Hematopoietic multipotent progenitor cell treated with erythropoietin and hydrocortisone succinate and interleukin-3 and kit ligand, for 8 days (in vitro differentiated cells): ENCODE data around the gene AGPAT3.
A peak's percentile ranks its signal among the peaks of the same experiment; 100 is the strongest.

ENCODE experiments used
- DNase-seq: peaks from one replicate; pipeline ENCODE4 v3.0.0-alpha.2; 2015

AGPAT3 gene

GRCh38 chr21:43911015-43911934 lies 46.3 kb downstream of the AGPAT3 start:
- DNase-seq: no peak

GRCh38 chr21:43911935-43912487 lies 47.0 kb downstream of the AGPAT3 start:
- no peak for DNase-seq

GRCh38 chr21:43912500-43912899 lies 47.5 kb downstream of the AGPAT3 start:
- DNase-seq: no peak

- no peak for DNase-seq
Observed at GRCh38 chr21:43912910-43913309, 47.9 kb downstream of the AGPAT3 start.

- DNase-seq: peak; percentile 28
Observed at GRCh38 chr21:43913928-43914327, 48.9 kb downstream of the AGPAT3 start.

- DNase-seq: no peak
Observed at GRCh38 chr21:43916076-43916475, 51.1 kb downstream of the AGPAT3 start.

- peak; percentile 51 for DNase-seq
Observed at GRCh38 chr21:43916691-43917514, 51.9 kb downstream of the AGPAT3 start.

- DNase-seq: peak; percentile 32
Observed at GRCh38 chr21:43917515-43918384, 52.7 kb downstream of the AGPAT3 start.

GRCh38 chr21:43918385-43918947 lies 53.4 kb downstream of the AGPAT3 start:
- DNase-seq: no peak

- DNase-seq: no peak
Observed at GRCh38 chr21:43919283-43919682, 54.3 kb downstream of the AGPAT3 start.

GRCh38 chr21:43919871-43920801 lies 55.1 kb downstream of the AGPAT3 start:
- DNase-seq: no peak

- DNase-seq: no peak
Observed at GRCh38 chr21:43921571-43921978, 56.6 kb downstream of the AGPAT3 start.

- peak; percentile 37 for DNase-seq
Observed at GRCh38 chr21:43921979-43922945, 57.2 kb downstream of the AGPAT3 start.

- no peak for DNase-seq
Observed at GRCh38 chr21:43922949-43923348, 57.9 kb downstream of the AGPAT3 start.

- no peak for DNase-seq
Observed at GRCh38 chr21:43923391-43923790, 58.4 kb downstream of the AGPAT3 start.

- no peak for DNase-seq
Observed at GRCh38 chr21:43924421-43925095, 59.5 kb downstream of the AGPAT3 start.

- DNase-seq: peak; percentile 66
Observed at GRCh38 chr21:43925096-43925481, 60.1 kb downstream of the AGPAT3 start.

GRCh38 chr21:43925609-43926008 lies 60.6 kb downstream of the AGPAT3 start:
- DNase-seq: no peak

- DNase-seq: no peak
Observed at GRCh38 chr21:43926196-43926595, 61.2 kb downstream of the AGPAT3 start.
